IMR-90 (cell line): ENCODE measurements around the gene SYVN1. TPM values are rescaled to one million over a fixed set of nuclear protein-coding genes. Genes with fewer than 3 reads are reported as not detected.

Experiments used
- ATAC-seq: fragments of 200-7000 bp; cut with Tn5 transposase; 2 replicates; pipeline ENCODE4 v1.9.1; 2020; ENCODE audit warnings: low read depth, mild to moderate bottlenecking, moderate library complexity
- BruUV-seq: library from RNA; stranded (reverse); fragments of 400-500 nt; replicated peaks from 2 replicates; lab custom pipeline; 2021; lab: Mats Ljungman, UMichigan
- CTCF ChIA-PET: fragments of 300-600 bp; formaldehyde crosslinking; extraction: SDS; loops from one replicate; lab custom pipeline; 2021; ENCODE audit warnings: antibody characterized with exemption; lab: Yijun Ruan, JAX
- POLR2A ChIA-PET: fragments of 300-600 bp; sonication (Branson Sonifier 250); formaldehyde crosslinking; loops from one replicate; lab custom pipeline; 2022; ENCODE audit warnings: antibody characterized with exemption; ENCODE audit not compliant: unreplicated experiment; lab: Charles Lee
- DNase-seq: peaks from one replicate; pipeline ENCODE4 v3.0.0; 2013
- H2AFZ ChIP-seq: replicated peaks from 2 replicates; pipeline ENCODE3; 2013; ENCODE audit warnings: low read length, mild to moderate bottlenecking; ENCODE audit not compliant: poor library complexity
- H2AK5ac ChIP-seq: 2 replicates; pipeline ENCODE4 v1.6.1; 2013; ENCODE audit warnings: low read depth, low read length, inconsistent platforms
- H2AK9ac ChIP-seq: replicated peaks from 2 replicates; pipeline ENCODE3; 2013; ENCODE audit warnings: mild to moderate bottlenecking, low read depth, low read length, moderate library complexity; ENCODE audit not compliant: poor library complexity
- H2BK120ac ChIP-seq: 2 replicates; pipeline ENCODE4 v1.6.1; 2013; ENCODE audit warnings: low read depth, low read length, inconsistent platforms
- H2BK15ac ChIP-seq: 3 replicates; pipeline ENCODE4 v1.6.1; 2013; ENCODE audit warnings: low read depth, low read length, inconsistent platforms
- H2BK20ac ChIP-seq: 2 replicates; pipeline ENCODE4 v1.6.1; 2013; ENCODE audit warnings: low read depth, mild to moderate bottlenecking, inconsistent platforms, low read length, moderate library complexity
- H2BK5ac ChIP-seq: 2 replicates; pipeline ENCODE4 v1.6.1; 2013; ENCODE audit warnings: mild to moderate bottlenecking, low read depth, low read length, inconsistent platforms; ENCODE audit not compliant: poor library complexity, severe bottlenecking
- H3K14ac ChIP-seq: replicated peaks from 2 replicates; pipeline ENCODE4 v1.6.1; 2013; ENCODE audit warnings: low read depth, low read length, inconsistent platforms
- H3K18ac ChIP-seq: 2 replicates; pipeline ENCODE4 v1.6.1; 2013; ENCODE audit warnings: low read depth, low read length, control low read depth
- H3K23ac ChIP-seq: 2 replicates; pipeline ENCODE4 v1.6.1; 2013; ENCODE audit warnings: low read depth, low read length, inconsistent platforms
- H3K27ac ChIP-seq: 2 replicates; pipeline ENCODE4 v1.5.1; 2013; ENCODE audit warnings: mild to moderate bottlenecking, control low read depth, low read length; ENCODE audit not compliant: insufficient read depth
- H3K27me3 ChIP-seq: 2 replicates; pipeline ENCODE4 v1.6.1; 2013; ENCODE audit warnings: low read length; ENCODE audit not compliant: control insufficient read depth, insufficient read depth
- H3K36me3 ChIP-seq: 2 replicates; pipeline ENCODE4 v1.6.1; 2013; ENCODE audit warnings: low read length, mixed read lengths; ENCODE audit not compliant: control insufficient read depth, insufficient read depth
- H3K4ac ChIP-seq: 2 replicates; pipeline ENCODE4 v1.6.1; 2013; ENCODE audit warnings: low read depth, low read length, inconsistent platforms
- H3K4me1 ChIP-seq: 2 replicates; pipeline ENCODE4 v1.6.1; 2013; ENCODE audit warnings: low read length, mixed read lengths; ENCODE audit not compliant: control insufficient read depth, insufficient read depth
- H3K4me2 ChIP-seq: 2 replicates; pipeline ENCODE4 v1.6.1; 2013; ENCODE audit warnings: low read depth, mild to moderate bottlenecking, control low read depth, low read length, moderate library complexity
- H3K4me3 ChIP-seq: 2 replicates; pipeline ENCODE4 v1.5.1; 2013; ENCODE audit warnings: low read depth, mild to moderate bottlenecking, control low read depth, low read length, moderate library complexity; ENCODE audit not compliant: insufficient read depth
- H3K56ac ChIP-seq: 2 replicates; pipeline ENCODE4 v1.6.1; 2013; ENCODE audit warnings: low read length, inconsistent platforms; ENCODE audit not compliant: insufficient read depth; ENCODE audit errors: extremely low read depth
- H3K79me1 ChIP-seq, 2 experiments: 2 replicates each; pipeline ENCODE4 v1.6.1; 2013; ENCODE audit warnings: low read length in 2 of 2, inconsistent platforms in 1 of 2, low read depth in 1 of 2
- H3K9ac ChIP-seq: 2 replicates; pipeline ENCODE4 v1.6.1; 2013; ENCODE audit warnings: low read depth, low read length, control low read depth
- H3K9me1 ChIP-seq: 2 replicates; pipeline ENCODE4 v1.6.1; 2013; ENCODE audit warnings: low read length, inconsistent platforms; ENCODE audit not compliant: insufficient read depth
- H3K9me3 ChIP-seq: 2 replicates; pipeline ENCODE4 v1.6.1; 2013; ENCODE audit warnings: low read length; ENCODE audit not compliant: control insufficient read depth, insufficient read depth
- H4K20me1 ChIP-seq: 2 replicates; pipeline ENCODE4 v1.6.1; 2013; ENCODE audit warnings: low read length, inconsistent platforms; ENCODE audit not compliant: insufficient read depth
- H4K5ac ChIP-seq: 2 replicates; pipeline ENCODE4 v1.6.1; 2013; ENCODE audit warnings: mild to moderate bottlenecking, low read depth, low read length, control low read depth
- H4K8ac ChIP-seq, 2 experiments: 2 replicates each; pipeline ENCODE4 v1.6.1; 2013; ENCODE audit warnings: low read depth in 2 of 2, low read length in 2 of 2, control low read depth in 1 of 2, inconsistent platforms in 1 of 2
- H4K91ac ChIP-seq: 2 replicates; pipeline ENCODE4 v1.6.1; 2013; ENCODE audit warnings: low read depth, low read length, inconsistent platforms; ENCODE audit not compliant: insufficient read depth
- CHD1 ChIP-seq: IDR thresholded peaks from 2 replicates; pipeline ENCODE4 v1.6.1; 2012; ENCODE audit warnings: low read depth, low read length, improper control_type of control experiment
- MAFK ChIP-seq: IDR thresholded peaks from 2 replicates; pipeline ENCODE4 v1.6.1; 2012; ENCODE audit warnings: low read depth, low read length, improper control_type of control experiment
- MAZ ChIP-seq: IDR thresholded peaks from 2 replicates; pipeline ENCODE4 v1.6.1; 2012; ENCODE audit warnings: low read depth, mild to moderate bottlenecking, low read length, improper control_type of control experiment, moderate library complexity, borderline replicate concordance
- MXI1 ChIP-seq: IDR thresholded peaks from 2 replicates; pipeline ENCODE4 v1.6.1; 2012; ENCODE audit warnings: low read depth, mild to moderate bottlenecking, low read length, moderate library complexity, borderline replicate concordance
- NFE2L2 ChIP-seq: fragments of 150-350 bp; IDR thresholded peaks from 2 replicates; pipeline ENCODE4 v1.6.1; 2016; ENCODE audit warnings: low read depth, mild to moderate bottlenecking, low read length
- RAD21 ChIP-seq: IDR thresholded peaks from 2 replicates; pipeline ENCODE4 v1.6.1; 2012; ENCODE audit warnings: low read length, improper control_type of control experiment
- RCOR1 ChIP-seq: IDR thresholded peaks from 2 replicates; pipeline ENCODE4 v1.6.1; 2012; ENCODE audit warnings: mild to moderate bottlenecking, low read length, improper control_type of control experiment; ENCODE audit not compliant: insufficient replicate concordance
- RFX5 ChIP-seq: IDR thresholded peaks from 2 replicates; pipeline ENCODE4 v1.8.0; 2012; ENCODE audit warnings: low read depth, mild to moderate bottlenecking, low read length, moderate library complexity
- SMC3 ChIP-seq: fragments of 150-350 bp; IDR thresholded peaks from 2 replicates; pipeline ENCODE4 v1.6.1; 2016; ENCODE audit warnings: low read depth, mild to moderate bottlenecking, antibody characterized with exemption, low read length, moderate library complexity
- WGBS, 2 experiments: methylation state at CpG; one replicate each; pipeline versions ENCODE4 v1.1.5 to v1.1.7; 2013; ENCODE audit warnings: missing lambda C conversion rate in 2 of 2; ENCODE audit not compliant: insufficient read length in 1 of 2; ENCODE audit errors: extremely low coverage in 2 of 2; 5-methylcytosine and 5-hydroxymethylcytosine counted together
- dilution Hi-C: fragments of 300-500 bp; cut with HindIII; formaldehyde crosslinking; loops from one replicate; pipeline ENCODE4 v1.14.3; 2018; ENCODE audit warnings: low sequenced_read_pairs; ENCODE audit not compliant: unreplicated experiment
- in situ Hi-C: fragments of 300-500 bp; cut with MboI; formaldehyde crosslinking; loops from 3 replicates; pipeline ENCODE4 v1.14.3; 2019; ENCODE audit warnings: low sequenced_read_pairs, inconsistent platforms, mixed read lengths
- intact Hi-C: fragments of 100-400 bp; cut with micrococcal nuclease; formaldehyde crosslinking; loops from 2 replicates; pipeline ENCODE4 v1.10.0; 2022
- polyA plus RNA-seq, 3 experiments: library from polyadenylated mRNA; depleted of rRNA; stranded (reverse); fragments of >200 nt; gene quantifications; 2 replicates each; pipeline ENCODE4 v1.2.3, GENCODE V29; 2012; ENCODE audit warnings: low replicate concordance in 1 of 3
- total RNA-seq: library from RNA; depleted of rRNA; stranded (reverse); fragments of >200 nt; gene quantifications from 2 replicates; pipeline ENCODE4 v1.2.3, GENCODE V29; 2012
- TF ChIP-seq, protein P1 (sequence below): fragments of 150-350 bp; IDR thresholded peaks from 2 replicates; pipeline ENCODE4 v1.6.1; 2016; ENCODE audit warnings: low read depth, mild to moderate bottlenecking, low read length, moderate library complexity, borderline replicate concordance
- TF ChIP-seq, protein P2 (sequence below): fragments of 150-350 bp; IDR thresholded peaks from 2 replicates; pipeline ENCODE4 v1.6.1; 2017; ENCODE audit warnings: mild to moderate bottlenecking, antibody characterized with exemption, low read length, low read depth

The SYVN1 gene
- total and polyA plus RNA-seq, 2 of the 4 experiments (the other 2 are of a cell fraction): 9.5 to 52.9 TPM

DNA sequence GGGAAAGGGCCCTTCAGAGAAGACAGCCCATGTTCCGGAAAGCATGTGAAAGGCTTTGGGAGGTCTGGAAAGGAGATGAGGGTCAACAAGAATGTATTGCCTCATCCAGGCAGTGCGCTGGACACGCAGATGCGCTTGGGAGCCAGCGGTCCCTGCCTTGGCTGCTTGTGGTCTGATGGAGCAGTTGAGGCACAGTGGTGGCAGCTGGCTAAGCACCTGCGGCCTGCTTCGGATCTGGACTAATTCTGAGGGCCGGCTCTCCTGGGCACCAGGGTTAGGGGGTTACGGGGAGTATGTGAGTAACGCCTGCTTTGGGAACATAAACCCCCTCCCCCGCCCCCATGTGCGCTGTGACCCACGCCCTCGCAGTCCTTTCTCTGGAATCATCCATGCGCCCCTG, 27.2 kb downstream of the SYVN1 start:
- Histone ChIP-seq H3K27ac (no peak overlapping the region), H3K23ac (no peak overlapping the region), H3K9ac (no peak overlapping the region), H2AK5ac (no peak overlapping the region), H3K9me1 (peaks cover 9% of the 10 kb centered on the region), H4K8ac (no peak overlapping the region), H2AK9ac (no peak overlapping the region), H3K36me3 (peaks cover 11% of the 10 kb centered on the region), H3K4me2 (no peak overlapping the region), H4K20me1 (peaks cover 11% of the 10 kb centered on the region; the same call in 1 of the 2 replicates), H2BK120ac (no peak overlapping the region), H3K4me3 (no peak overlapping the region), H4K5ac (no peak overlapping the region), H2AFZ (no peak overlapping the region), H4K91ac (no peak overlapping the region), H3K4me1 (peaks cover 9% of the 10 kb centered on the region), H3K18ac (no peak overlapping the region), H2BK5ac (no peak overlapping the region), H2BK15ac (no peak overlapping the region), H3K14ac (no peak overlapping the region), H3K79me1 (peaks cover 12 to 41% of the 10 kb centered on the region in 2 experiments), H3K4ac (no peak overlapping the region), H2BK20ac (no peak overlapping the region), H3K56ac (no peak overlapping the region), H3K9me3 (no peaks in the 10 kb centered on the region), H3K27me3 (no peaks in the 10 kb centered on the region)
- intact Hi-C loops (no loop called here), in situ Hi-C loops (no loop called here), dilution Hi-C loops (no loop called here)
- POLR2A ChIA-PET: no interaction called here
- DNase-seq (no peak), ATAC-seq (no peak)
- TF ChIP-seq, protein P1, sequence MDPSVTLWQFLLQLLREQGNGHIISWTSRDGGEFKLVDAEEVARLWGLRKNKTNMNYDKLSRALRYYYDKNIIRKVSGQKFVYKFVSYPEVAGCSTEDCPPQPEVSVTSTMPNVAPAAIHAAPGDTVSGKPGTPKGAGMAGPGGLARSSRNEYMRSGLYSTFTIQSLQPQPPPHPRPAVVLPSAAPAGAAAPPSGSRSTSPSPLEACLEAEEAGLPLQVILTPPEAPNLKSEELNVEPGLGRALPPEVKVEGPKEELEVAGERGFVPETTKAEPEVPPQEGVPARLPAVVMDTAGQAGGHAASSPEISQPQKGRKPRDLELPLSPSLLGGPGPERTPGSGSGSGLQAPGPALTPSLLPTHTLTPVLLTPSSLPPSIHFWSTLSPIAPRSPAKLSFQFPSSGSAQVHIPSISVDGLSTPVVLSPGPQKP: no peak
- no peak for TF ChIP-seq MAFK
- no peak for TF ChIP-seq NFE2L2
- no peak for TF ChIP-seq RAD21
- no peak for TF ChIP-seq MXI1
- TF ChIP-seq, protein P2, sequence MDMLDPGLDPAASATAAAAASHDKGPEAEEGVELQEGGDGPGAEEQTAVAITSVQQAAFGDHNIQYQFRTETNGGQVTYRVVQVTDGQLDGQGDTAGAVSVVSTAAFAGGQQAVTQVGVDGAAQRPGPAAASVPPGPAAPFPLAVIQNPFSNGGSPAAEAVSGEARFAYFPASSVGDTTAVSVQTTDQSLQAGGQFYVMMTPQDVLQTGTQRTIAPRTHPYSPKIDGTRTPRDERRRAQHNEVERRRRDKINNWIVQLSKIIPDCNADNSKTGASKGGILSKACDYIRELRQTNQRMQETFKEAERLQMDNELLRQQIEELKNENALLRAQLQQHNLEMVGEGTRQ: no peak
- no peak for TF ChIP-seq MAZ
- no peak for TF ChIP-seq RCOR1
- TF ChIP-seq SMC3: no peak
- no peak for TF ChIP-seq RFX5
- no peak for TF ChIP-seq CHD1
- 100% methylated on average over 2 of the region's 15 CpGs; no CpG with 5 or more reads in 1 of the 2 experiments for WGBS, 2 experiments
- CTCF ChIA-PET: no interaction called here
- no TSS peak for BruUV-seq
